Chondrocyte (in vitro differentiated cells): ENCODE data around the gene MYOF. TPM values are rescaled to one million over a fixed set of nuclear protein-coding genes. Genes with fewer than 3 reads are reported as not detected.
"Not testable (repeated sequence)": the region's sequence is repeated elsewhere in the genome, so short reads cannot be mapped to it uniquely, and the experiment has no call there.

ENCODE experiments used
- DNase-seq: peaks from one replicate; pipeline ENCODE4 v3.0.0; 2021; ENCODE audit warnings: mixed read lengths, low spot score
- H3K27ac Mint-ChIP-seq: one replicate; pipeline ENCODE4 v1.8.0; 2021; ENCODE audit warnings: mild to moderate bottlenecking, moderate library complexity, mixed read lengths; ENCODE audit not compliant: unreplicated experiment
- H3K27me3 Mint-ChIP-seq: 2 replicates; pipeline ENCODE4 v1.8.0; 2021; ENCODE audit warnings: low read depth, mixed read lengths
- H3K36me3 Mint-ChIP-seq: 2 replicates; pipeline ENCODE4 v1.8.0; 2021; ENCODE audit warnings: low read depth, mixed read lengths
- H3K4me1 Mint-ChIP-seq: 2 replicates; pipeline ENCODE4 v1.8.0; 2021; ENCODE audit warnings: low read depth, mild to moderate bottlenecking, mixed read lengths
- H3K4me3 Mint-ChIP-seq: one replicate; pipeline ENCODE4 v1.8.0; 2021; ENCODE audit warnings: mild to moderate bottlenecking, moderate library complexity, mixed read lengths; ENCODE audit not compliant: unreplicated experiment
- H3K9me3 Mint-ChIP-seq: 2 replicates; pipeline ENCODE4 v1.8.0; 2021; ENCODE audit warnings: low read depth, mixed read lengths
- total RNA-seq: library from RNA; stranded (reverse); gene quantifications from 3 replicates; pipeline ENCODE4 v1.2.1, GENCODE V29; 2021
- TF ChIP-seq, protein P1 (sequence below): fragments of 200-600 bp; sonication (generic); IDR thresholded peaks from 2 replicates; pipeline ENCODE4 v1.5.0; 2021; ENCODE audit warnings: antibody characterized with exemption, mild to moderate bottlenecking, moderate library complexity

MYOF gene
- total RNA-seq, 1 donor from 2014 or later = 526 TPM

DNA sequence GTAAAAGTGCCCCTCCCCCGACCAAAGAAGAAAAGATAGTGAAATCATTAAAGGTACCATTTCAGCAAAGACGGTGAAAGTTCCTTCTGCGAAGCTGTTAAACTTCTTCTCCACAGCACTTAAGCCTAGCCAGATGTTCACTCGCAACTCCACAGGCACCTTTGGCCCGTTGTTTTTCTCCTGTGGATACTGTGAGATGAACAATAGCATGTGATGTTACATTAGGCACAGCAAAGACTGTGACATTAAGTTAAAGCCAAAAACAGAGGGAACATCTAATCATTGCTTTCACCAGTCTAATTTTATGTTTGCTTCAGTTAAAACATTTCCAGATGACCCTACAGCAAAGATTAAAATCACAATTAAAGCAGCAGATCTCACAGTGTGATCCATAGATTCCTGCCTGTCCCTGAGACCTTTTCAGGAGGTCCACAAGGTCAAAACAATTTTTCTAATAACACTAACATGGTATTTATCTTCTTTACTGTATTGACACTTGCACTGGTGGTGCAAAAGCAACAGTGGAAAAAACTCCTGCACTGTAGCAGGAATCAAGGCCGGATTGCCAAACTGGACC lies 112.5 kb downstream of the MYOF start:
- TF ChIP-seq, protein P1, sequence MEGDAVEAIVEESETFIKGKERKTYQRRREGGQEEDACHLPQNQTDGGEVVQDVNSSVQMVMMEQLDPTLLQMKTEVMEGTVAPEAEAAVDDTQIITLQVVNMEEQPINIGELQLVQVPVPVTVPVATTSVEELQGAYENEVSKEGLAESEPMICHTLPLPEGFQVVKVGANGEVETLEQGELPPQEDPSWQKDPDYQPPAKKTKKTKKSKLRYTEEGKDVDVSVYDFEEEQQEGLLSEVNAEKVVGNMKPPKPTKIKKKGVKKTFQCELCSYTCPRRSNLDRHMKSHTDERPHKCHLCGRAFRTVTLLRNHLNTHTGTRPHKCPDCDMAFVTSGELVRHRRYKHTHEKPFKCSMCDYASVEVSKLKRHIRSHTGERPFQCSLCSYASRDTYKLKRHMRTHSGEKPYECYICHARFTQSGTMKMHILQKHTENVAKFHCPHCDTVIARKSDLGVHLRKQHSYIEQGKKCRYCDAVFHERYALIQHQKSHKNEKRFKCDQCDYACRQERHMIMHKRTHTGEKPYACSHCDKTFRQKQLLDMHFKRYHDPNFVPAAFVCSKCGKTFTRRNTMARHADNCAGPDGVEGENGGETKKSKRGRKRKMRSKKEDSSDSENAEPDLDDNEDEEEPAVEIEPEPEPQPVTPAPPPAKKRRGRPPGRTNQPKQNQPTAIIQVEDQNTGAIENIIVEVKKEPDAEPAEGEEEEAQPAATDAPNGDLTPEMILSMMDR = no peak
- DNase-seq = no peak

DNA sequence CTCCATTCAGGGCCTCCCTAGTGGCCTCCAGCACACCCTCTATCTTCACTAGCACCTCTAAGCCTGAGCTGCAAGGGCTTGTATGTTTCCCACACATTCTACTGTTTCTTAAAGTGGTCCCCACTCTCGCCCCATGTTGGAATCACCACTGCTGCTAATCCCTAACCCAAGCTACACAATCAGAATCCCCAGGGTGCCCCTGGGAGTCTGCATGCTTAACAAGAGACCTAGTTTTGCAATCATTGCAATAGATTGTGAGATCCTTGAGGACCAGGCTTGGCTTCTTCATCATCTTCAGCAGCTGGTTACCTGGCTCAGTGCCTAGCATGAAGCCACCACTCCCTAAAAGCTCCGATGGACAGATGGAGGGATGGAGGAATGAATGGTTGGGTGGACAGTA lies 113.9 kb downstream of the MYOF start:
- peaks cover 59% of the 10 kb centered on the region for H3K36me3 Mint-ChIP-seq
- no peak for DNase-seq
- no peaks in the 10 kb centered on the region for H3K27me3 Mint-ChIP-seq
- H3K9me3 Mint-ChIP-seq = no peaks in the 10 kb centered on the region
- peak overlapping the region; percentile 3 for H3K27ac Mint-ChIP-seq
- no peak overlapping the region for H3K4me3 Mint-ChIP-seq
- TF ChIP-seq, protein P1 = no peak
- H3K4me1 Mint-ChIP-seq = peaks cover 9% of the 10 kb centered on the region

More for the DNA sequence above, 112.5 kb downstream of the MYOF start:
- no peaks in the 10 kb centered on the region for H3K9me3 Mint-ChIP-seq
- peak overlapping the region; percentile 51 for H3K27ac Mint-ChIP-seq
- H3K27me3 Mint-ChIP-seq = no peaks in the 10 kb centered on the region
- H3K4me3 Mint-ChIP-seq = no peak overlapping the region
- H3K36me3 Mint-ChIP-seq = peaks cover 70% of the 10 kb centered on the region
- H3K4me1 Mint-ChIP-seq = peaks cover 8% of the 10 kb centered on the region

DNA sequence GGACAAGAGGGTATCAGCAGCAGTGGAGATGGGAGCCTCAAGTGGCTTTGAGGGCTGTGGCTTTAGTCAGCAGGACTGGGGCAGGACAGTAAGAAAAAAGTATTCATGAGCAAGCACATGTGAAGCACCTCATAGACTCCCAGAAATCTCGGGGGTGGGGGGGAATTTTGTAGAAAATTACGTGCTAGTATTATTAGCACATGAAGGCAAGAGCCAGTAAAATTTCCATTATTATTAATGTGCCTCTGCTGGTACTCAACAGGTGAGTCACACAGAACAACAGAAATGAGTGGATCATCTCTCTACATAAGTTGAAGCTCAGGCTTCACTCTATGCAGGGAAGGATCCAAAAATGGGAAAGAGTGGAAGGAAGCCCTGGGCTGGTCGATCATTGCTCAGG lies 114.5 kb downstream of the MYOF start:
- Mint-ChIP-seq H3K27me3 (no peaks in the 10 kb centered on the region), H3K9me3 (no peaks in the 10 kb centered on the region), H3K4me1 (peaks cover 9% of the 10 kb centered on the region), H3K27ac (peak overlapping the region; percentile 11), H3K4me3 (no peak overlapping the region), H3K36me3 (peaks cover 58% of the 10 kb centered on the region)
- TF ChIP-seq, protein P1 = no peak
- DNase-seq = no peak

- no peaks in the 10 kb centered on the region for H3K27me3 Mint-ChIP-seq
- peak overlapping the region; percentile 92 for H3K27ac Mint-ChIP-seq
- no peak for DNase-seq
- peaks cover 52% of the 10 kb centered on the region for H3K36me3 Mint-ChIP-seq
- no peak overlapping the region for H3K4me3 Mint-ChIP-seq
- no peaks in the 10 kb centered on the region for H3K9me3 Mint-ChIP-seq
- H3K4me1 Mint-ChIP-seq = peaks cover 9% of the 10 kb centered on the region
- TF ChIP-seq, protein P1 = no peak
Observed at GRCh38 chr10:93364966-93365365, 117.2 kb downstream of the MYOF start.

GRCh38 chr10:93363891-93364648 lies 118.1 kb downstream of the MYOF start:
- H3K9me3 Mint-ChIP-seq = no peaks in the 10 kb centered on the region
- peaks cover 50% of the 10 kb centered on the region for H3K36me3 Mint-ChIP-seq
- H3K27ac Mint-ChIP-seq = no peak overlapping the region
- peaks cover 9% of the 10 kb centered on the region for H3K4me1 Mint-ChIP-seq
- no peaks in the 10 kb centered on the region for H3K27me3 Mint-ChIP-seq
- TF ChIP-seq, protein P1 = no peak
- no peak overlapping the region for H3K4me3 Mint-ChIP-seq
- no peak for DNase-seq

- H3K4me3 Mint-ChIP-seq, H3K9me3 Mint-ChIP-seq, H3K4me1 Mint-ChIP-seq, DNase-seq, H3K27me3 Mint-ChIP-seq, H3K27ac Mint-ChIP-seq: not testable (repeated sequence)
- peaks cover 55% of the 10 kb centered on the region for H3K36me3 Mint-ChIP-seq
Observed at GRCh38 chr10:93358398-93358797, 123.7 kb downstream of the MYOF start.
